ENCODE data around the gene THRB. TPM values are rescaled to one million over a fixed set of nuclear protein-coding genes. Genes with fewer than 3 reads are reported as not detected.

Gene THRB
- total and polyA plus RNA-seq, 4 experiments from 2014 or later, result 0.03 TPM; not detected in 3

GRCh38 chr3:24245056-24245455 lies 249.6 kb downstream of the THRB start:
- ChIA-PET CTCF (ENCODE audit: partially characterized antibody) (no interaction called here), POLR2A (ENCODE audit: partially characterized antibody) (no interaction called here)
- no peak overlapping the region for H3K27ac Mint-ChIP-seq

GRCh38 chr3:24244491-24244890 lies 250.2 kb downstream of the THRB start:
- H3K9me3 ChIP-seq (ENCODE audit: control insufficient read depth in 1 of 2, low read length in 2 of 2), result no peaks in the 10 kb centered on the region
- H3K4me3 ChIP-seq (ENCODE audit: low read length in 2 of 2), result no peak overlapping the region
- H3K36me3 ChIP-seq (ENCODE audit: insufficient read depth, low read length), result no peaks in the 10 kb centered on the region
- H3K4me1 ChIP-seq (ENCODE audit: insufficient read depth, low read length), result no peaks in the 10 kb centered on the region
- Mint-ChIP-seq H3K9me3 (peaks cover 0 to 2% (median 0%) of the 10 kb centered on the region in 8 donors), H3K27me3 (peaks cover 6 to 9% of the 10 kb centered on the region in 2 donors), H3K27ac (no peak overlapping the region), H3K4me3 (no peak overlapping the region), H3K4me1 (no peaks in the 10 kb centered on the region), H3K36me3 (no peaks in the 10 kb centered on the region)
- CTCF ChIA-PET (ENCODE audit: partially characterized antibody), result no interaction called here
- POLR2A ChIA-PET (ENCODE audit: partially characterized antibody), result no interaction called here
- H3K27me3 ChIP-seq (ENCODE audit: insufficient read depth, low read length), result no peaks in the 10 kb centered on the region
- H3K27ac ChIP-seq (ENCODE audit: low read depth, low read length), result no peak overlapping the region
- intact Hi-C loops (cut with micrococcal nuclease), result no loop called here
- DNase-seq, result no peak

More at GRCh38 chr3:24245056-24245455, 249.6 kb downstream of the THRB start:
- Mint-ChIP-seq H3K36me3 (no peaks in the 10 kb centered on the region), H3K4me1 (no peaks in the 10 kb centered on the region), H3K27me3 (peaks cover 6 to 9% of the 10 kb centered on the region in 2 donors), H3K9me3 (peaks cover 0 to 2% (median 0%) of the 10 kb centered on the region in 8 donors), H3K4me3 (no peak overlapping the region)
- H3K27me3 ChIP-seq (ENCODE audit: insufficient read depth, low read length), result no peaks in the 10 kb centered on the region
- H3K4me3 ChIP-seq (ENCODE audit: low read length in 2 of 2), result no peak overlapping the region
- no peak for DNase-seq
- H3K4me1 ChIP-seq (ENCODE audit: insufficient read depth, low read length), result no peaks in the 10 kb centered on the region
- no peaks in the 10 kb centered on the region for H3K9me3 ChIP-seq (ENCODE audit: control insufficient read depth in 1 of 2, low read length in 2 of 2)
- H3K36me3 ChIP-seq (ENCODE audit: insufficient read depth, low read length), result no peaks in the 10 kb centered on the region
- no peak overlapping the region for H3K27ac ChIP-seq (ENCODE audit: low read depth, low read length)
- intact Hi-C loops (cut with micrococcal nuclease), result no loop called here

- Mint-ChIP-seq H3K27ac (no peak overlapping the region), H3K4me1 (no peaks in the 10 kb centered on the region), H3K4me3 (no peak overlapping the region), H3K9me3 (peaks cover 0 to 2% (median 0%) of the 10 kb centered on the region in 8 donors), H3K27me3 (peaks cover 3 to 5% of the 10 kb centered on the region in 2 donors), H3K36me3 (no peaks in the 10 kb centered on the region)
- intact Hi-C loops (cut with micrococcal nuclease), result no loop called here
- DNase-seq, result no peak
- H3K4me3 ChIP-seq (ENCODE audit: low read length in 2 of 2), result no peak overlapping the region
- CTCF ChIA-PET (ENCODE audit: partially characterized antibody), result interaction anchor here (1.2 kb wide), 2 partner anchors 17 kb away, joined by 3 read pairs; no protein-coding TSS in a partner anchor
- no peaks in the 10 kb centered on the region for H3K36me3 ChIP-seq (ENCODE audit: insufficient read depth, low read length)
- no peaks in the 10 kb centered on the region for H3K9me3 ChIP-seq (ENCODE audit: control insufficient read depth in 1 of 2, low read length in 2 of 2)
- no peak overlapping the region for H3K27ac ChIP-seq (ENCODE audit: low read depth, low read length)
- no peaks in the 10 kb centered on the region for H3K27me3 ChIP-seq (ENCODE audit: insufficient read depth, low read length)
- H3K4me1 ChIP-seq (ENCODE audit: insufficient read depth, low read length), result no peaks in the 10 kb centered on the region
- POLR2A ChIA-PET (ENCODE audit: partially characterized antibody), result no interaction called here
Observed at GRCh38 chr3:24242012-24242698, 252.5 kb downstream of the THRB start.

GRCh38 chr3:24240306-24240705 lies 254.3 kb downstream of the THRB start:
- POLR2A ChIA-PET (ENCODE audit: partially characterized antibody), result no interaction called here
- CTCF ChIA-PET (ENCODE audit: partially characterized antibody), result interaction anchor here (0.9 to 1.2 kb wide), 3 partner anchors 8 to 20 kb away, joined by 3 read pairs; no protein-coding TSS in a partner anchor
- intact Hi-C loops (cut with micrococcal nuclease), result no loop called here

GRCh38 chr3:24237971-24238706 lies 256.5 kb downstream of the THRB start:
- Histone ChIP-seq H3K9me3 (ENCODE audit: control insufficient read depth in 1 of 2, low read length in 2 of 2) (no peaks in the 10 kb centered on the region), H3K4me1 (ENCODE audit: insufficient read depth, low read length) (no peaks in the 10 kb centered on the region), H3K36me3 (ENCODE audit: insufficient read depth, low read length) (no peaks in the 10 kb centered on the region), H3K27ac (ENCODE audit: low read depth, low read length) (no peak overlapping the region), H3K27me3 (ENCODE audit: insufficient read depth, low read length) (no peaks in the 10 kb centered on the region), H3K4me3 (ENCODE audit: low read length in 2 of 2) (no peak overlapping the region)
- POLR2A ChIA-PET (ENCODE audit: partially characterized antibody), result no interaction called here
- CTCF ChIA-PET (ENCODE audit: partially characterized antibody), result interaction anchor here (0.5 to 1.4 kb wide), 3 partner anchors 19 to 287 kb away, joined by 3 read pairs; no protein-coding TSS in a partner anchor
- peaks cover 2 to 4% of the 10 kb centered on the region in 2 donors for H3K27me3 Mint-ChIP-seq
- no peak overlapping the region for H3K4me3 Mint-ChIP-seq
- no peaks in the 10 kb centered on the region for H3K9me3 Mint-ChIP-seq
- no peaks in the 10 kb centered on the region for H3K36me3 Mint-ChIP-seq
- intact Hi-C loops (cut with micrococcal nuclease), result no loop called here
- peak in 4 of 5 donors; percentile 30 to 36 (median 32) for DNase-seq
- H3K4me1 Mint-ChIP-seq, result no peaks in the 10 kb centered on the region
- H3K27ac Mint-ChIP-seq, result no peak overlapping the region

More at GRCh38 chr3:24240306-24240705, 254.3 kb downstream of the THRB start:
- H3K9me3 Mint-ChIP-seq, result no peaks in the 10 kb centered on the region
- H3K36me3 Mint-ChIP-seq, result no peaks in the 10 kb centered on the region
- DNase-seq, result no peak
- no peak overlapping the region for H3K27ac ChIP-seq (ENCODE audit: low read depth, low read length)
- no peak overlapping the region for H3K4me3 Mint-ChIP-seq
- no peak overlapping the region for H3K27ac Mint-ChIP-seq
- no peak overlapping the region for H3K4me3 ChIP-seq (ENCODE audit: low read length in 2 of 2)
- no peaks in the 10 kb centered on the region for H3K9me3 ChIP-seq (ENCODE audit: control insufficient read depth in 1 of 2, low read length in 2 of 2)
- H3K4me1 Mint-ChIP-seq, result no peaks in the 10 kb centered on the region
- H3K27me3 ChIP-seq (ENCODE audit: insufficient read depth, low read length), result no peaks in the 10 kb centered on the region
- H3K4me1 ChIP-seq (ENCODE audit: insufficient read depth, low read length), result no peaks in the 10 kb centered on the region
- H3K36me3 ChIP-seq (ENCODE audit: insufficient read depth, low read length), result no peaks in the 10 kb centered on the region
- H3K27me3 Mint-ChIP-seq, result peaks cover 1 to 4% of the 10 kb centered on the region in 2 donors

- Mint-ChIP-seq H3K36me3 (no peaks in the 10 kb centered on the region), H3K9me3 (no peaks in the 10 kb centered on the region), H3K4me3 (no peak overlapping the region), H3K27me3 (peaks cover 1 to 4% of the 10 kb centered on the region in 2 donors), H3K4me1 (no peaks in the 10 kb centered on the region), H3K27ac (no peak overlapping the region)
- no peaks in the 10 kb centered on the region for H3K4me1 ChIP-seq (ENCODE audit: insufficient read depth, low read length)
- H3K9me3 ChIP-seq (ENCODE audit: control insufficient read depth in 1 of 2, low read length in 2 of 2), result no peaks in the 10 kb centered on the region
- CTCF ChIA-PET (ENCODE audit: partially characterized antibody), result interaction anchor here (0.8 to 2.3 kb wide), 2 partner anchors 236 to 347 kb away, joined by 3 to 7 read pairs; no protein-coding TSS in a partner anchor
- H3K36me3 ChIP-seq (ENCODE audit: insufficient read depth, low read length), result no peaks in the 10 kb centered on the region
- DNase-seq, result no peak
- POLR2A ChIA-PET (ENCODE audit: partially characterized antibody), result no interaction called here
- no peak overlapping the region for H3K4me3 ChIP-seq (ENCODE audit: low read length in 2 of 2)
- no peak overlapping the region for H3K27ac ChIP-seq (ENCODE audit: low read depth, low read length)
- intact Hi-C loops (cut with micrococcal nuclease), result no loop called here
- H3K27me3 ChIP-seq (ENCODE audit: insufficient read depth, low read length), result no peaks in the 10 kb centered on the region
Observed at GRCh38 chr3:24235121-24235520, 259.5 kb downstream of the THRB start.

- Histone ChIP-seq H3K27me3 (ENCODE audit: insufficient read depth, low read length) (no peaks in the 10 kb centered on the region), H3K27ac (ENCODE audit: low read depth, low read length) (no peak overlapping the region), H3K36me3 (ENCODE audit: insufficient read depth, low read length) (no peaks in the 10 kb centered on the region), H3K4me1 (ENCODE audit: insufficient read depth, low read length) (no peaks in the 10 kb centered on the region), H3K9me3 (ENCODE audit: control insufficient read depth in 1 of 2, low read length in 2 of 2) (no peaks in the 10 kb centered on the region), H3K4me3 (ENCODE audit: low read length in 2 of 2) (no peak overlapping the region)
- CTCF ChIA-PET (ENCODE audit: partially characterized antibody), result interaction anchor here (1.4 kb wide), 1 partner anchor 8 kb away, joined by 3 read pairs; no protein-coding TSS in a partner anchor
- H3K36me3 Mint-ChIP-seq, result no peaks in the 10 kb centered on the region
- POLR2A ChIA-PET (ENCODE audit: partially characterized antibody), result no interaction called here
- no peaks in the 10 kb centered on the region for H3K9me3 Mint-ChIP-seq
- intact Hi-C loops (cut with micrococcal nuclease), result no loop called here
- no peak overlapping the region for H3K27ac Mint-ChIP-seq
- H3K4me1 Mint-ChIP-seq, result no peaks in the 10 kb centered on the region
- no peak for DNase-seq
- H3K27me3 Mint-ChIP-seq, result peaks cover 1 to 4% of the 10 kb centered on the region in 2 donors
- H3K4me3 Mint-ChIP-seq, result no peak overlapping the region
Observed at GRCh38 chr3:24232784-24233183, 261.9 kb downstream of the THRB start.

Measured in CD4-positive, alpha-beta memory T cell (primary cell).